ENCODE data around the gene CEP104.

The CEP104 gene

DNA sequence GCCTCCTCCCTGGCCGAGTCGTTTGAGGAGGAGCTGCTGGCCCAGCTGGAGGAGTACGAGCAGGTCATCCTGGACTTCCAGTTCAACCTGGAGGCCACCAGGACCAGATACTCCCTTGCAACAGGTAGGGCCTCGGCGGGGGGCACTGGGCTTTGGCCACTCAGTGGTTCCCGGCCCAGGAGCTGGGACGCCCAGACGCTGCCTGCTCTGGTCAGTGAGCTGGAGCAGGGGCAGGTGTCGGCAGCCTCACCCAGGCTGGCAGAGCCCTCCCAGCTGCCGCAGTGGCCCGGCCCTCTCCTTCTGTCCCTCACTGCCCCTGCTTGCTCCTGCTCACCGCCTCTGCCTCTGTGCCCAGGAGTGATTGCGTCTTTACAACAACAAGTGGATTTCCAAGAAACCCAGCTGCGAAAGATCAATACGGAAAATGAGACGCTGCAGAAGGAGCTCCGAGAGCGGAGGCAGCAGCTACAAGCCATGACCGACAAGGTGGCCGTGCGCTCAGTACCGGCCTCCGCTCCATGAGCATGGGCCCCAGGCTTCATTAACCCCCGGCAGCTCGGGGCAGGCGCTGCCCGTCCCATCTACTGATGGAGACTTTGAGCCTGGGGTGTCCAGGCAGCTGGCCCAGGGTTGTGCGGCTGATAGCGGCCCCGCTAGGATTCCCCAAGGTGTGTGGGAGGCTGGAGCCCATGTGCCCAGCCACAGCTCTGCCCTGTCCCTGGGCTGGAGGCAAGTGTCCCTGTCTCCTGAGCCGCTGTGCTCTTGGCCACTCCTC, 93.5 kb downstream of the CEP104 start:
- H3K27ac ChIP-seq (ENCODE audit: low read depth, low read length) = no peak overlapping the region
- no peaks in the 10 kb centered on the region for H4K20me1 ChIP-seq (ENCODE audit: control insufficient read depth, insufficient read depth, low read depth, low read length)
- H3K79me2 ChIP-seq (ENCODE audit: control insufficient read depth, low read length) = no peaks in the 10 kb centered on the region
- H3K4me1 ChIP-seq (ENCODE audit: control insufficient read depth, low read length) = no peaks in the 10 kb centered on the region
- H3F3A ChIP-seq (ENCODE audit: control insufficient read depth, insufficient read depth) = no peaks in the 10 kb centered on the region
- H3K4me3 ChIP-seq (ENCODE audit: low read length) = no peak overlapping the region
- no peaks in the 10 kb centered on the region for H3K36me3 ChIP-seq (ENCODE audit: control insufficient read depth, low read length)
- H3K9me3 ChIP-seq (ENCODE audit: control insufficient read depth, insufficient read depth, low read length) = no peaks in the 10 kb centered on the region
- no peaks in the 10 kb centered on the region for H3K9me2 ChIP-seq (replicated peaks; ENCODE audit: control insufficient read depth, low read length)
- H3K27me3 ChIP-seq (ENCODE audit: control insufficient read depth, low read length) = peaks cover 8% of the 10 kb centered on the region
- H3K4me2 ChIP-seq (ENCODE audit: low read length) = no peak overlapping the region
- TF ChIP-seq, protein P1, sequence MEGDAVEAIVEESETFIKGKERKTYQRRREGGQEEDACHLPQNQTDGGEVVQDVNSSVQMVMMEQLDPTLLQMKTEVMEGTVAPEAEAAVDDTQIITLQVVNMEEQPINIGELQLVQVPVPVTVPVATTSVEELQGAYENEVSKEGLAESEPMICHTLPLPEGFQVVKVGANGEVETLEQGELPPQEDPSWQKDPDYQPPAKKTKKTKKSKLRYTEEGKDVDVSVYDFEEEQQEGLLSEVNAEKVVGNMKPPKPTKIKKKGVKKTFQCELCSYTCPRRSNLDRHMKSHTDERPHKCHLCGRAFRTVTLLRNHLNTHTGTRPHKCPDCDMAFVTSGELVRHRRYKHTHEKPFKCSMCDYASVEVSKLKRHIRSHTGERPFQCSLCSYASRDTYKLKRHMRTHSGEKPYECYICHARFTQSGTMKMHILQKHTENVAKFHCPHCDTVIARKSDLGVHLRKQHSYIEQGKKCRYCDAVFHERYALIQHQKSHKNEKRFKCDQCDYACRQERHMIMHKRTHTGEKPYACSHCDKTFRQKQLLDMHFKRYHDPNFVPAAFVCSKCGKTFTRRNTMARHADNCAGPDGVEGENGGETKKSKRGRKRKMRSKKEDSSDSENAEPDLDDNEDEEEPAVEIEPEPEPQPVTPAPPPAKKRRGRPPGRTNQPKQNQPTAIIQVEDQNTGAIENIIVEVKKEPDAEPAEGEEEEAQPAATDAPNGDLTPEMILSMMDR (IDR thresholded peaks at IDR 0.05; ENCODE audit: low read depth, low read length, poor library complexity, severe bottlenecking) = no peak
- TF ChIP-seq EZH2phosphoT487 (IDR thresholded peaks at IDR 0.05; ENCODE audit: borderline replicate concordance, low read length) = no peak

DNA sequence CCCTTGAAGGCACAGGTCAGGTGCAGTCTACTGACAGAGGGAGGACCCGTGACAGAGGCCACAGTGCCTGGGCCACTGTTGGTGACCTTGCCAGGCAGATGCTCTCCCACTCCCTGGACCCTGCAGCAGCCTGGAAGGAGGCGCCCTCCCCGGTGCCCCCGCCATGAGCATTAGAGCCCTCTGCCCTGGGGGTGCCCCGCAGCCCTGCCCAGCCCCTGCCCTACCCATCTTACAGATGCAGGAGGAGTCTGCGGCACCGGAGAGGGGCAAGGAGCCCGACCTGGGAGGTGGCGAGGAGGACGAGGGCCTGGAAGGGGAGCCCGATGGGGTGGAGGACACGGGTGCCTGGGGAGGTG, 94.2 kb downstream of the CEP104 start:
- Histone ChIP-seq H3K27ac (ENCODE audit: low read depth, low read length) (no peak overlapping the region), H3K4me3 (ENCODE audit: low read length) (no peak overlapping the region), H3K79me2 (ENCODE audit: control insufficient read depth, low read length) (no peaks in the 10 kb centered on the region), H3K4me2 (ENCODE audit: low read length) (no peak overlapping the region), H3F3A (ENCODE audit: control insufficient read depth, insufficient read depth) (no peaks in the 10 kb centered on the region), H3K27me3 (ENCODE audit: control insufficient read depth, low read length) (peaks cover 8% of the 10 kb centered on the region; the same call in 1 of the 2 replicates), H4K20me1 (ENCODE audit: control insufficient read depth, insufficient read depth, low read depth, low read length) (no peaks in the 10 kb centered on the region), H3K4me1 (ENCODE audit: control insufficient read depth, low read length) (no peaks in the 10 kb centered on the region), H3K36me3 (ENCODE audit: control insufficient read depth, low read length) (no peaks in the 10 kb centered on the region), H3K9me3 (ENCODE audit: control insufficient read depth, insufficient read depth, low read length) (no peaks in the 10 kb centered on the region), H3K9me2 (replicated peaks; ENCODE audit: control insufficient read depth, low read length) (no peaks in the 10 kb centered on the region)
- TF ChIP-seq, protein P1 (IDR thresholded peaks at IDR 0.05; ENCODE audit: low read depth, low read length, poor library complexity, severe bottlenecking) = no peak
- TF ChIP-seq EZH2phosphoT487 (IDR thresholded peaks at IDR 0.05; ENCODE audit: borderline replicate concordance, low read length) = no peak

DNA sequence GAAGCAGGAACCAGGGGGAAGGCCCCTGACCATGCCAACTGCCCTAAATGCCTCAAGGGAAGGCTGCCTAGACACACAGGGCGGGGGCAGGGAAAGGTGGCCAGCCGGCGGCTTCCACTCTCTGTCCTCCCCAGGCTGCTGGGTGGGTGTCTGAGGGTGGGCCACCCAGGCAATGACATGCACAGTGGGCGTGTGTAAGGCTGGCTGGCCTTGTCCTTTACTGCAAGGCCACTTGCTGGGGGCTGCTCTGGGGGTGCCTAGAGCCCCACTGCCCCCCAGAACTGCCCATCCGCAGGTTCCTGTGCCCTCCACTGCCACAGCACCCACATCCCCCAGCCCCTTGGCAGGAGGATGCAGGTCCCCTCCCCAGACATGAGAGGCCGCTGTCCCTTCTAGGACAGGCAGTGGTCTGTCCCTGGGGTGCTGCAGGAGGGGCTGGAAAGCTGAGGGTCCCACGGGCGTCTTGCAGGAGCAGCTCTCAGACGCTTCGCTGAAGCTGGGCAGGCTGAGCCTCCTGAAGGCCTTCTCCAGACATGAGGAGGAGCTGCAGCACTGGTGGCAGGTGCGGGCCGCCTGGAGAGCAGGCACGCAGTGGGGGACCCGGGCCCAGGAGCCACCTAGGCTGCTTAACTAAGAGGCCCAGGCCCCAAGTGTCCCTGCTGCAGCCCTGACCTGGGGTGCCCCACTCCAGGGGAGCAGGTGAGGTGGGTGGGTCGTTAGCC, 94.7 kb downstream of the CEP104 start:
- Histone ChIP-seq H3K27me3 (ENCODE audit: control insufficient read depth, low read length) (peaks cover 8% of the 10 kb centered on the region; the same call in 1 of the 2 replicates), H3K9me3 (ENCODE audit: control insufficient read depth, insufficient read depth, low read length) (no peaks in the 10 kb centered on the region), H3K27ac (ENCODE audit: low read depth, low read length) (no peak overlapping the region), H3K4me1 (ENCODE audit: control insufficient read depth, low read length) (no peaks in the 10 kb centered on the region), H3K4me2 (ENCODE audit: low read length) (no peak overlapping the region), H4K20me1 (ENCODE audit: control insufficient read depth, insufficient read depth, low read depth, low read length) (no peaks in the 10 kb centered on the region), H3F3A (ENCODE audit: control insufficient read depth, insufficient read depth) (no peaks in the 10 kb centered on the region), H3K36me3 (ENCODE audit: control insufficient read depth, low read length) (no peaks in the 10 kb centered on the region), H3K79me2 (ENCODE audit: control insufficient read depth, low read length) (no peaks in the 10 kb centered on the region), H3K9me2 (replicated peaks; ENCODE audit: control insufficient read depth, low read length) (no peaks in the 10 kb centered on the region), H3K4me3 (ENCODE audit: low read length) (no peak overlapping the region)
- TF ChIP-seq EZH2phosphoT487 (IDR thresholded peaks at IDR 0.05; ENCODE audit: borderline replicate concordance, low read length) = no peak
- TF ChIP-seq, protein P1 (IDR thresholded peaks at IDR 0.05; ENCODE audit: low read depth, low read length, poor library complexity, severe bottlenecking) = no peak

Measured in DOHH2 (cell line).